Right atrium auricular region (tissue), 2 donors: Measurements from ENCODE around the gene ASTL. TPM values are rescaled to one million over a fixed set of nuclear protein-coding genes. Genes with fewer than 3 reads are reported as not detected.
A peak's percentile ranks its signal among the peaks of the same experiment; 100 is the strongest.

Experiments used
- DNase-seq: peaks from one replicate; pipeline ENCODE4 v3.0.0-alpha.2; 2019; ENCODE audit warnings: low spot score
- H3K27ac ChIP-seq, 2 donors: fragments of 200-600 bp; sonication (generic); 1 replicate in 1 of 2; 2 replicates in 1 of 2; pipeline ENCODE4 v1.5.1; 2016 to 2019
- H3K27me3 ChIP-seq, 2 donors: fragments of 200-600 bp; sonication (generic); one replicate each; pipeline versions ENCODE4 v1.5.1 to v1.6.0; 2017 to 2019
- H3K36me3 ChIP-seq: fragments of 200-600 bp; sonication (generic); one replicate; pipeline ENCODE4 v1.5.1; 2016
- H3K4me1 ChIP-seq, 2 donors: fragments of 200-600 bp; sonication (generic); one replicate each; pipeline versions ENCODE4 v1.5.1 to v1.6.0; 2017 to 2019
- H3K4me3 ChIP-seq, 2 donors: fragments of 200-600 bp; sonication (generic); 1 replicate in 1 of 2; 2 replicates in 1 of 2; pipeline ENCODE4 v1.5.1; 2017 to 2019; ENCODE audit warnings: mild to moderate bottlenecking in 1 of 2, moderate library complexity in 1 of 2
- H3K9me3 ChIP-seq, 2 donors: fragments of 200-600 bp; sonication (generic); one replicate each; pipeline ENCODE4 v1.5.1; 2019
- CTCF ChIP-seq, 2 donors: fragments of 200-600 bp; sonication (generic); IDR thresholded peaks; one replicate each; pipeline ENCODE4 v1.5.1; 2019; ENCODE audit warnings: antibody characterized with exemption in 2 of 2
- total RNA-seq, 2 donors: library from RNA; depleted of rRNA; stranded (reverse); fragments of >200 nt; gene quantifications; one replicate each; pipeline ENCODE4 v1.1.0, GENCODE V29; 2016

The ASTL gene
- total RNA-seq, 2 donors from 2014 or later = not detected

- TF ChIP-seq CTCF (IDR thresholded peaks at IDR 0.05) = no peak
- Histone ChIP-seq H3K27me3 (peaks cover 3 to 6% of the 10 kb centered on the region in 2 donors), H3K4me1 (peaks cover 0 to 20% of the 10 kb centered on the region in 2 donors), H3K36me3 (no peaks in the 10 kb centered on the region), H3K9me3 (no peaks in the 10 kb centered on the region), H3K27ac (peak overlapping the region in 1 of 2 donors; percentile 70), H3K4me3 (peak overlapping the region; percentile 45 to 70)
- DNase-seq = no peak
These were observed 22.5 kb downstream of the ASTL start for GRCh38 chr2:96115631-96116423.

- Histone ChIP-seq H3K4me1 (peaks cover 0 to 21% of the 10 kb centered on the region in 2 donors), H3K36me3 (no peaks in the 10 kb centered on the region), H3K4me3 (peak overlapping the region in 1 of 2 donors; percentile 70), H3K9me3 (no peaks in the 10 kb centered on the region), H3K27me3 (peaks cover 3 to 6% of the 10 kb centered on the region in 2 donors), H3K27ac (no peak overlapping the region)
- DNase-seq = no peak
- TF ChIP-seq CTCF (IDR thresholded peaks at IDR 0.05) = no peak
These were observed 23.3 kb downstream of the ASTL start for GRCh38 chr2:96114903-96115581.

GRCh38 chr2:96114546-96114902, 23.8 kb downstream of the ASTL start:
- peaks cover 3 to 6% of the 10 kb centered on the region in 2 donors for H3K27me3 ChIP-seq
- peaks cover 0 to 26% of the 10 kb centered on the region in 2 donors for H3K4me1 ChIP-seq
- H3K4me3 ChIP-seq = peak overlapping the region in 1 of 2 donors; percentile 70
- no peaks in the 10 kb centered on the region for H3K9me3 ChIP-seq
- TF ChIP-seq CTCF (IDR thresholded peaks at IDR 0.05) = no peak
- DNase-seq = no peak
- H3K27ac ChIP-seq = no peak overlapping the region
- no peaks in the 10 kb centered on the region for H3K36me3 ChIP-seq

- H3K27me3 ChIP-seq = peaks cover 3 to 6% of the 10 kb centered on the region in 2 donors
- DNase-seq = no peak
- TF ChIP-seq CTCF (IDR thresholded peaks at IDR 0.05) = no peak
- H3K36me3 ChIP-seq = no peaks in the 10 kb centered on the region
- H3K4me3 ChIP-seq = peak overlapping the region in 1 of 2 donors; percentile 70
- peaks cover 0 to 32% of the 10 kb centered on the region in 2 donors for H3K4me1 ChIP-seq
- H3K9me3 ChIP-seq = no peaks in the 10 kb centered on the region
- H3K27ac ChIP-seq = no peak overlapping the region
These were observed 24.4 kb downstream of the ASTL start for GRCh38 chr2:96113951-96114350.

- no peak overlapping the region for H3K4me3 ChIP-seq
- TF ChIP-seq CTCF (IDR thresholded peaks at IDR 0.05) = no peak
- peaks cover 3 to 6% of the 10 kb centered on the region in 2 donors for H3K27me3 ChIP-seq
- no peaks in the 10 kb centered on the region for H3K9me3 ChIP-seq
- H3K27ac ChIP-seq = no peak overlapping the region
- DNase-seq = no peak
- no peaks in the 10 kb centered on the region for H3K36me3 ChIP-seq
- H3K4me1 ChIP-seq = peaks cover 0 to 38% of the 10 kb centered on the region in 2 donors
These were observed 25.0 kb downstream of the ASTL start for GRCh38 chr2:96113367-96113677.
